Upper lobe of right lung (tissue), 1 donor: ENCODE data around the gene HRAS. TPM values are rescaled to one million over a fixed set of nuclear protein-coding genes. Genes with fewer than 3 reads are reported as not detected.
"Not testable (repeated sequence)": the region's sequence is repeated elsewhere in the genome, so short reads cannot be mapped to it uniquely, and the experiment has no call there.

Experiments
- ATAC-seq: fragments of 200-7000 bp; cut with Tn5 transposase; one replicate; pipeline ENCODE4 v1.9.1; 2020; ENCODE audit warnings: mild to moderate bottlenecking, moderate library complexity
- DNase-seq: peaks from one replicate; pipeline ENCODE4 v3.0.0-alpha.2; 2020
- H3K27ac ChIP-seq: fragments of 200-600 bp; one replicate; pipeline ENCODE4 v1.8.0; 2022
- H3K27me3 ChIP-seq: fragments of 200-600 bp; one replicate; pipeline ENCODE4 v1.8.0; 2022; ENCODE audit warnings: mild to moderate bottlenecking
- H3K36me3 ChIP-seq: fragments of 200-600 bp; one replicate; pipeline ENCODE4 v1.8.0; 2022
- H3K4me1 ChIP-seq: fragments of 200-600 bp; one replicate; pipeline ENCODE4 v1.8.0; 2022
- H3K4me3 ChIP-seq: fragments of 200-600 bp; one replicate; pipeline ENCODE4 v1.8.0; 2022; ENCODE audit warnings: mild to moderate bottlenecking
- H3K9me3 ChIP-seq: fragments of 200-600 bp; one replicate; pipeline ENCODE4 v1.8.0; 2022
- intact Hi-C: fragments of 100-400 bp; cut with DNase I; formaldehyde crosslinking; loops from one replicate; pipeline ENCODE4 v1.11.0; 2022
- total RNA-seq: library from RNA; stranded (reverse); fragmentation: NEBNext Ultra II Directional; extraction: Animal tissue kit (Norgen Biotek cat#: 25700); gene quantifications from one replicate; pipeline ENCODE4 v1.2.1, GENCODE V29; 2021
- TF ChIP-seq, protein P1 (sequence below): fragments of 200-600 bp; IDR thresholded peaks from one replicate; pipeline ENCODE4 v1.8.0; 2022; ENCODE audit warnings: antibody characterized with exemption
- donor health status: DM: no; HTN: yes; CAD: no; lungs with severe emphysema.

The HRAS gene
- total RNA-seq, 1 donor from 2014 or later = 55.5 TPM

- intact Hi-C loops = no loop called here
- ATAC-seq (no peak), DNase-seq (peak; percentile 67)
- Histone ChIP-seq H3K36me3 (no peaks in the 10 kb centered on the region), H3K4me1 (no peaks in the 10 kb centered on the region), H3K27ac (no peak overlapping the region), H3K27me3 (no peaks in the 10 kb centered on the region), H3K9me3 (no peaks in the 10 kb centered on the region), H3K4me3 (no peak overlapping the region)
- TF ChIP-seq, protein P1, sequence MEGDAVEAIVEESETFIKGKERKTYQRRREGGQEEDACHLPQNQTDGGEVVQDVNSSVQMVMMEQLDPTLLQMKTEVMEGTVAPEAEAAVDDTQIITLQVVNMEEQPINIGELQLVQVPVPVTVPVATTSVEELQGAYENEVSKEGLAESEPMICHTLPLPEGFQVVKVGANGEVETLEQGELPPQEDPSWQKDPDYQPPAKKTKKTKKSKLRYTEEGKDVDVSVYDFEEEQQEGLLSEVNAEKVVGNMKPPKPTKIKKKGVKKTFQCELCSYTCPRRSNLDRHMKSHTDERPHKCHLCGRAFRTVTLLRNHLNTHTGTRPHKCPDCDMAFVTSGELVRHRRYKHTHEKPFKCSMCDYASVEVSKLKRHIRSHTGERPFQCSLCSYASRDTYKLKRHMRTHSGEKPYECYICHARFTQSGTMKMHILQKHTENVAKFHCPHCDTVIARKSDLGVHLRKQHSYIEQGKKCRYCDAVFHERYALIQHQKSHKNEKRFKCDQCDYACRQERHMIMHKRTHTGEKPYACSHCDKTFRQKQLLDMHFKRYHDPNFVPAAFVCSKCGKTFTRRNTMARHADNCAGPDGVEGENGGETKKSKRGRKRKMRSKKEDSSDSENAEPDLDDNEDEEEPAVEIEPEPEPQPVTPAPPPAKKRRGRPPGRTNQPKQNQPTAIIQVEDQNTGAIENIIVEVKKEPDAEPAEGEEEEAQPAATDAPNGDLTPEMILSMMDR = peak; percentile 23
Measured at GRCh38 chr11:520428-521176, 14.8 kb downstream of the HRAS start.

GRCh38 chr11:518463-519202 lies 16.7 kb downstream of the HRAS start:
- Histone ChIP-seq H3K27me3 (no peaks in the 10 kb centered on the region), H3K9me3 (no peaks in the 10 kb centered on the region), H3K4me3 (peak overlapping the region; percentile 39), H3K4me1 (no peaks in the 10 kb centered on the region), H3K27ac (peak overlapping the region; percentile 82), H3K36me3 (no peaks in the 10 kb centered on the region)
- DNase-seq (peak; percentile 96), ATAC-seq (peak; percentile 99)
- intact Hi-C loops = no loop called here
- TF ChIP-seq, protein P1 = peak; percentile 100

DNA sequence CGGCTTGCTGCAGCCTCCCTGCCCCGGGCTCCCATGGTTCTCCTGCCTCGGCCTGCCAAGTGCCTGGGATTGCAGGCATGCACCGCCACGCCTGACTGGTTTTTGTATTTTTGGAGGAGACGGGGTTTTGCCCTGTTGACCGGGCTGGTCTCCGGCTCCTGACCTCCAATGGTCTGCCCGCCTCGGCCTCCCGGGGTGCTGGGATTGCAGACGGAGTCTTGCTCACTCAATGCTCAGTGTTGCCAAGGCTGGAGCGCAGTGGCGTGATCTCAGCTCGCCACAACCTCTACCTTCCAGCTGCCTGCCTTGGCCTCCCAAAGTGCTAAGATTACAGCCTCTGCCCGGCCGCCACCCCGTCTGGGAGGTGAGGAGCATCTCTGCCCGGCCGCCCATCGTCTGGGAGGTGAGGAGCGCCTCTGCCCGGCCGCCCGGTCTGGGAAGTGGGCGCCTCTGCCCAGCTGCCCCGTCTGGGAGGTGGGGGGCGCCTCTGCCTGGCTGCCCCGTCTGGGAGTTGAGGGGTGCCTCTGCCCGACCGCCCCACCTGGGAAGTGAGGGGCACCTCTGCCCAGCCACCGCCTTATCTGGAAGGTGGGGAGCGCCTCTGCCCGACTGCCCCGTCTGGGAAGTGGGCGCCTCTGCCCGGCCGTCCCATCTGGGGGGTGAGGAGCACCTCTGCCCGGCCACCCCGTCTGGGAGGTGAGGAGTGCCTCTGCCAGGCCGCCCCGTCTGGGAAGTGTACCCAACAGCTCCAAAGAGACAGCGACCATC lies 18.3 kb downstream of the HRAS start:
- H3K4me1 ChIP-seq, H3K27ac ChIP-seq, H3K9me3 ChIP-seq, ATAC-seq, H3K36me3 ChIP-seq, H3K27me3 ChIP-seq, intact Hi-C loops, H3K4me3 ChIP-seq: not testable (repeated sequence)
- DNase-seq = peak; percentile 66

DNA sequence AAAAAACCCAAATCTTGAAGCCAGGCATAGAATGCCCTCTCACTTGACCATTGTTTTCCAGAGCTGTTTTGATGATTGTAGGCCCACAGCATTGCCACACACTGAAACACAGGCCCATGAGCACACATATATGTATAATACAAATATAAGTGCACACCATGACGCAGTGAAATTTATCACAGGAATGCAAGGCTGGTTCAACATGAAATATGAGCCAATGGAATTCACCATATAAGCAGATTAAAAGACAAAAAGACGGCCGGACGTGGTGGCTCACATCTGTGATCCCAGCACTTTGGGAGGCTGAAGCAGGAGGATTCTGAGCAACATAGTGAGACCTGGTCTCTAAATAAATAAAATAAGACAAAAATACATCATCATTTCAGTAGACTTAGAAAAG lies 19.0 kb downstream of the HRAS start:
- TF ChIP-seq, protein P1 = no peak
- intact Hi-C loops = no loop called here
- ATAC-seq = no peak

DNA sequence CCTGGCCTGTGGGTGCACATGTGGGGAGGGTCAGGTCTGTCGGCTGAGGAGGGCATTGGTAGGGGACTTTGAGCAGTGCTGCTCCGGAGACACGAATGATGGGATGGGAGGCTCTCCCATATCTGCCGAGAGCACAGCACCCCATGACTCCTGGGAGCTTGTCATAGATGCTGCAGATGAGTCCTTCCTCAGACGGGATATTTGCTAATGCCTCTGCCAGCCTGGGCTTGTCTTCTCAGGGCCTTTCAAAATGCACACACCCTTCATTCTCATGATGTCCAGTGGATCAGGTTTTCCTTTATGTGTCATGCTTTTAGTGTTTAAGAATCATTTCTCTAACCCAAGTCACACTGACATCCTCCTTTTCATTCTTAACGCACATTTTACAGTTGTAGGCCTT lies 20.2 kb downstream of the HRAS start:
- intact Hi-C loops = no loop called here

More for the DNA sequence above, 19.0 kb downstream of the HRAS start:
- Histone ChIP-seq H3K9me3 (no peaks in the 10 kb centered on the region), H3K36me3 (no peaks in the 10 kb centered on the region), H3K27me3 (no peaks in the 10 kb centered on the region), H3K4me1 (no peaks in the 10 kb centered on the region), H3K27ac (no peak overlapping the region), H3K4me3 (no peak overlapping the region)
- no peak for DNase-seq

More for the DNA sequence above, 20.2 kb downstream of the HRAS start:
- ATAC-seq (no peak), DNase-seq (no peak)
- no peaks in the 10 kb centered on the region for H3K4me1 ChIP-seq
- H3K4me3 ChIP-seq = no peak overlapping the region
- H3K9me3 ChIP-seq = no peaks in the 10 kb centered on the region
- no peak overlapping the region for H3K27ac ChIP-seq
- TF ChIP-seq, protein P1 = no peak
- peaks cover 9% of the 10 kb centered on the region for H3K36me3 ChIP-seq
- no peaks in the 10 kb centered on the region for H3K27me3 ChIP-seq
